GM18868 (cell line): Measurements from ENCODE around the gene GNB5.
A peak's percentile ranks its signal among the peaks of the same experiment; 100 is the strongest.
"Not testable (repeated sequence)": the region's sequence is repeated elsewhere in the genome, so short reads cannot be mapped to it uniquely, and the experiment has no call there.

ENCODE experiments used
- ATAC-seq: cut with Tn5 transposase; IDR thresholded peaks from one replicate; pipeline ENCODE4 v1.9.1; 2021; ENCODE audit warnings: mild to moderate bottlenecking, moderate library complexity; ENCODE audit not compliant: unreplicated experiment

Gene GNB5

GRCh38 chr15:52097180-52097579 lies 94.0 kb downstream of the GNB5 start:
- no peak for ATAC-seq

GRCh38 chr15:52096536-52096935 lies 94.7 kb downstream of the GNB5 start:
- ATAC-seq: not testable (repeated sequence)

- ATAC-seq: no peak
Observed at GRCh38 chr15:52095597-52096262, 95.5 kb downstream of the GNB5 start.

- ATAC-seq: no peak
Observed at GRCh38 chr15:52094811-52095584, 96.2 kb downstream of the GNB5 start.

- no peak for ATAC-seq
Observed at GRCh38 chr15:52093539-52094510, 97.4 kb downstream of the GNB5 start.

GRCh38 chr15:52093167-52093538 lies 98.0 kb downstream of the GNB5 start:
- no peak for ATAC-seq

- ATAC-seq: no peak
Observed at GRCh38 chr15:52090193-52090592, 101.0 kb downstream of the GNB5 start.

GRCh38 chr15:52086011-52086786 lies 105.0 kb downstream of the GNB5 start:
- ATAC-seq: no peak

GRCh38 chr15:52085299-52085698 lies 105.9 kb downstream of the GNB5 start:
- no peak for ATAC-seq

- ATAC-seq: no peak
Observed at GRCh38 chr15:52083603-52084002, 107.6 kb downstream of the GNB5 start.

- not testable (repeated sequence) for ATAC-seq
Observed at GRCh38 chr15:52083037-52083359, 108.2 kb downstream of the GNB5 start.

- ATAC-seq: peak; percentile 77
Observed at GRCh38 chr15:52082197-52083036, 108.8 kb downstream of the GNB5 start.

- ATAC-seq: no peak
Observed at GRCh38 chr15:52080706-52081392, 110.3 kb downstream of the GNB5 start.

- no peak for ATAC-seq
Observed at GRCh38 chr15:52080031-52080430, 111.2 kb downstream of the GNB5 start.

GRCh38 chr15:52078876-52079700 lies 112.1 kb downstream of the GNB5 start:
- ATAC-seq: peak; percentile 29

- ATAC-seq: no peak
Observed at GRCh38 chr15:52078197-52078875, 112.9 kb downstream of the GNB5 start.

GRCh38 chr15:52076889-52077781 lies 114.1 kb downstream of the GNB5 start:
- peak; percentile 75 for ATAC-seq
